GM19324 (cell line): Measurements from ENCODE around the gene FAM222B.
A peak's percentile ranks its signal among the peaks of the same experiment; 100 is the strongest.

Source experiments
- ATAC-seq: cut with Tn5 transposase; IDR thresholded peaks from one replicate; pipeline ENCODE4 v1.9.1; 2021; ENCODE audit warnings: mild to moderate bottlenecking, moderate library complexity; ENCODE audit not compliant: unreplicated experiment, low FRiP score

The FAM222B gene

GRCh38 chr17:28748852-28749515 lies 93.6 kb downstream of the FAM222B start:
- no peak for ATAC-seq

- no peak for ATAC-seq
Measured at GRCh38 chr17:28747801-28748750, 94.5 kb downstream of the FAM222B start.

- ATAC-seq, result no peak
Measured at GRCh38 chr17:28747051-28747691, 95.4 kb downstream of the FAM222B start.

GRCh38 chr17:28746611-28747050 lies 96.0 kb downstream of the FAM222B start:
- no peak for ATAC-seq

- no peak for ATAC-seq
Measured at GRCh38 chr17:28745786-28746411, 96.7 kb downstream of the FAM222B start.

GRCh38 chr17:28744972-28745785 lies 97.4 kb downstream of the FAM222B start:
- ATAC-seq, result no peak

- peak; percentile 25 for ATAC-seq
Measured at GRCh38 chr17:28744104-28744971, 98.3 kb downstream of the FAM222B start.

- peak; percentile 73 for ATAC-seq
Measured at GRCh38 chr17:28743243-28744103, 99.1 kb downstream of the FAM222B start, which contains the start of gene TRAF4. TSS of gene TRAF4 (plus strand) at chr17:28744011. CDS start at chr17:28744113, 102 bp downstream.

GRCh38 chr17:28741358-28742349 lies 100.9 kb downstream of the FAM222B start:
- ATAC-seq, result no peak

- ATAC-seq, result no peak
Measured at GRCh38 chr17:28740406-28741357, 101.9 kb downstream of the FAM222B start.

- ATAC-seq, result no peak
Measured at GRCh38 chr17:28738680-28739384, 103.8 kb downstream of the FAM222B start.

- peak; percentile 48 for ATAC-seq
Measured at GRCh38 chr17:28737770-28738679, 104.6 kb downstream of the FAM222B start.

GRCh38 chr17:28737316-28737715 lies 105.3 kb downstream of the FAM222B start:
- no peak for ATAC-seq
